GM23338 (cell line): ENCODE results near the gene PLXNA2. TPM values are rescaled to one million over a fixed set of nuclear protein-coding genes. Genes with fewer than 3 reads are reported as not detected.
A peak's percentile ranks its signal among the peaks of the same experiment; 100 is the strongest.

Experiments
- ATAC-seq: fragments of 200-7000 bp; cut with Tn5 transposase; 3 replicates; pipeline ENCODE4 v1.9.1; 2020
- DNase-seq: peaks from one replicate; pipeline ENCODE4 v3.0.0-alpha.2; 2015; ENCODE audit warnings: low spot score
- H2AFZ ChIP-seq: fragments of 200-600 bp; sonication (generic); 2 replicates; pipeline ENCODE4 v1.8.0; 2016; ENCODE audit warnings: antibody characterized with exemption, mild to moderate bottlenecking, moderate library complexity
- H3F3A ChIP-seq: fragments of 200-600 bp; sonication (generic); replicated peaks from 2 replicates; pipeline ENCODE4 v1.8.0; 2017; ENCODE audit warnings: antibody characterized with exemption, mixed run types, low read depth
- H3K27ac ChIP-seq: fragments of 200-600 bp; sonication (generic); 2 replicates; pipeline ENCODE4 v1.6.1; 2016; ENCODE audit warnings: low read depth
- H3K27me3 ChIP-seq: fragments of 200-600 bp; sonication (generic); 2 replicates; pipeline ENCODE4 v1.8.0; 2016; ENCODE audit warnings: mild to moderate bottlenecking, mixed run types, moderate library complexity; ENCODE audit not compliant: insufficient read depth
- H3K36me3 ChIP-seq: fragments of 200-600 bp; sonication (generic); 2 replicates; pipeline ENCODE4 v1.8.0; 2016; ENCODE audit warnings: mild to moderate bottlenecking; ENCODE audit not compliant: insufficient read depth
- H3K4me1 ChIP-seq: fragments of 200-600 bp; sonication (generic); 2 replicates; pipeline ENCODE4 v1.8.0; 2016; ENCODE audit warnings: mild to moderate bottlenecking, moderate library complexity; ENCODE audit not compliant: insufficient read depth
- H3K4me2 ChIP-seq: fragments of 200-600 bp; sonication (generic); 2 replicates; pipeline ENCODE4 v1.7.1; 2017; ENCODE audit warnings: mixed run types
- H3K4me3 ChIP-seq: fragments of 200-600 bp; sonication (generic); 2 replicates; pipeline ENCODE4 v1.6.1; 2016; ENCODE audit warnings: mixed run types
- H3K79me2 ChIP-seq: fragments of 200-600 bp; sonication (generic); replicated peaks from 2 replicates; pipeline ENCODE4 v1.8.0; 2017; ENCODE audit warnings: mild to moderate bottlenecking; ENCODE audit not compliant: insufficient read depth
- H3K9me2 ChIP-seq: fragments of 200-600 bp; sonication (generic); 2 replicates; pipeline ENCODE4 v1.8.0; 2017; ENCODE audit not compliant: insufficient read depth
- H4K20me1 ChIP-seq: fragments of 200-600 bp; sonication (generic); replicated peaks from 2 replicates; pipeline ENCODE4 v1.8.0; 2017; ENCODE audit warnings: mild to moderate bottlenecking; ENCODE audit not compliant: insufficient read depth
- H3K27ac Mint-ChIP-seq: 2 replicates; pipeline ENCODE4 v1.8.0; 2020; ENCODE audit warnings: inconsistent platforms, mild to moderate bottlenecking, moderate library complexity, mixed read lengths
- H3K27me3 Mint-ChIP-seq: 3 replicates; pipeline ENCODE4 v1.8.0; 2022; ENCODE audit warnings: low read depth, mild to moderate bottlenecking, moderate library complexity, mixed read lengths, inconsistent platforms; ENCODE audit not compliant: insufficient read depth, poor library complexity
- H3K36me3 Mint-ChIP-seq: 3 replicates; pipeline ENCODE4 v1.8.0; 2021; ENCODE audit warnings: low read depth, mild to moderate bottlenecking, inconsistent platforms, moderate library complexity, mixed read lengths
- H3K4me1 Mint-ChIP-seq: 3 replicates; pipeline ENCODE4 v1.8.0; 2020; ENCODE audit warnings: mild to moderate bottlenecking, inconsistent platforms, mixed read lengths
- H3K4me3 Mint-ChIP-seq: 3 replicates; pipeline ENCODE4 v1.8.0; 2021; ENCODE audit warnings: moderate library complexity, mild to moderate bottlenecking, inconsistent platforms, mixed read lengths
- H3K9me3 Mint-ChIP-seq: 3 replicates; pipeline ENCODE4 v1.8.0; 2020; ENCODE audit warnings: moderate library complexity, mild to moderate bottlenecking, inconsistent platforms, mixed read lengths
- EZH2phosphoT487 ChIP-seq: fragments of 200-600 bp; sonication (generic); IDR thresholded peaks from one replicate; pipeline ENCODE4 v1.8.1; 2018; ENCODE audit warnings: antibody characterized with exemption; ENCODE audit not compliant: unreplicated experiment
- JUNB ChIP-seq: IDR thresholded peaks from one replicate; pipeline ENCODE4 v1.6.1; 2016; ENCODE audit warnings: antibody characterized with exemption; ENCODE audit not compliant: unreplicated experiment
- NANOG ChIP-seq: IDR thresholded peaks from 2 replicates; pipeline ENCODE4 v1.6.1; 2016; ENCODE audit warnings: antibody characterized with exemption, borderline replicate concordance
- POLR2AphosphoS5 ChIP-seq: IDR thresholded peaks from 2 replicates; pipeline ENCODE4 v1.6.1; 2016; ENCODE audit warnings: antibody characterized with exemption, low read depth
- STAT1 ChIP-seq: IDR thresholded peaks from one replicate; pipeline ENCODE4 v1.6.1; 2016; ENCODE audit warnings: antibody characterized with exemption; ENCODE audit not compliant: unreplicated experiment
- ZNF114 ChIP-seq: fragments of 250-450 bp; sonication (Bioruptor Pico); IDR thresholded peaks from 2 replicates; pipeline ENCODE4 v1.5.0; 2020; ENCODE audit warnings: mild to moderate bottlenecking, moderate library complexity
- ZNF331 ChIP-seq: fragments of 250-450 bp; sonication (Bioruptor Pico); IDR thresholded peaks from 2 replicates; pipeline ENCODE4 v1.5.0; 2020; ENCODE audit warnings: low read depth, mild to moderate bottlenecking, moderate library complexity
- polyA plus RNA-seq: library from polyadenylated mRNA; unstranded; fragments of >200 nt; fragmentation: Nextera tagmentation; extraction: Ambion mirVana; gene quantifications from 2 replicates; pipeline ENCODE4 v1.2.1, GENCODE V29; 2016
- total RNA-seq: library from RNA; depleted of rRNA; stranded (reverse); fragments of >200 nt; shearing (Covaris generic); gene quantifications from 2 replicates; pipeline ENCODE4 v1.2.3, GENCODE V29; 2014
- TF ChIP-seq, protein P1 (sequence below): IDR thresholded peaks from one replicate; pipeline ENCODE4 v1.6.1; 2018; ENCODE audit warnings: antibody characterized with exemption; ENCODE audit not compliant: unreplicated experiment
- TF ChIP-seq, protein P2 (sequence below): IDR thresholded peaks from 2 replicates; pipeline ENCODE4 v1.6.1; 2016; ENCODE audit warnings: antibody characterized with exemption

Gene PLXNA2
- total and polyA plus RNA-seq, 2 experiments from 2014 or later: 0.40 to 1.8 TPM

GRCh38 chr1:208150833-208151458 lies 93.2 kb downstream of the PLXNA2 start:
- Histone ChIP-seq H3K9me2 (no peaks in the 10 kb centered on the region), H3K4me2 (no peak overlapping the region), H3K4me3 (no peak overlapping the region), H3K36me3 (no peaks in the 10 kb centered on the region), H3K27me3 (no peaks in the 10 kb centered on the region), H2AFZ (no peak overlapping the region), H3K79me2 (no peaks in the 10 kb centered on the region), H3F3A (no peaks in the 10 kb centered on the region), H4K20me1 (no peaks in the 10 kb centered on the region), H3K27ac (no peak overlapping the region), H3K4me1 (no peaks in the 10 kb centered on the region)
- H3K4me1 Mint-ChIP-seq: peaks cover 9% of the 10 kb centered on the region
- peaks cover 1% of the 10 kb centered on the region for H3K27me3 Mint-ChIP-seq
- TF ChIP-seq ZNF331 (no peak), ZNF114 (CRISPR knock-in tag) (no peak), JUNB (no peak)
- TF ChIP-seq, protein P1, sequence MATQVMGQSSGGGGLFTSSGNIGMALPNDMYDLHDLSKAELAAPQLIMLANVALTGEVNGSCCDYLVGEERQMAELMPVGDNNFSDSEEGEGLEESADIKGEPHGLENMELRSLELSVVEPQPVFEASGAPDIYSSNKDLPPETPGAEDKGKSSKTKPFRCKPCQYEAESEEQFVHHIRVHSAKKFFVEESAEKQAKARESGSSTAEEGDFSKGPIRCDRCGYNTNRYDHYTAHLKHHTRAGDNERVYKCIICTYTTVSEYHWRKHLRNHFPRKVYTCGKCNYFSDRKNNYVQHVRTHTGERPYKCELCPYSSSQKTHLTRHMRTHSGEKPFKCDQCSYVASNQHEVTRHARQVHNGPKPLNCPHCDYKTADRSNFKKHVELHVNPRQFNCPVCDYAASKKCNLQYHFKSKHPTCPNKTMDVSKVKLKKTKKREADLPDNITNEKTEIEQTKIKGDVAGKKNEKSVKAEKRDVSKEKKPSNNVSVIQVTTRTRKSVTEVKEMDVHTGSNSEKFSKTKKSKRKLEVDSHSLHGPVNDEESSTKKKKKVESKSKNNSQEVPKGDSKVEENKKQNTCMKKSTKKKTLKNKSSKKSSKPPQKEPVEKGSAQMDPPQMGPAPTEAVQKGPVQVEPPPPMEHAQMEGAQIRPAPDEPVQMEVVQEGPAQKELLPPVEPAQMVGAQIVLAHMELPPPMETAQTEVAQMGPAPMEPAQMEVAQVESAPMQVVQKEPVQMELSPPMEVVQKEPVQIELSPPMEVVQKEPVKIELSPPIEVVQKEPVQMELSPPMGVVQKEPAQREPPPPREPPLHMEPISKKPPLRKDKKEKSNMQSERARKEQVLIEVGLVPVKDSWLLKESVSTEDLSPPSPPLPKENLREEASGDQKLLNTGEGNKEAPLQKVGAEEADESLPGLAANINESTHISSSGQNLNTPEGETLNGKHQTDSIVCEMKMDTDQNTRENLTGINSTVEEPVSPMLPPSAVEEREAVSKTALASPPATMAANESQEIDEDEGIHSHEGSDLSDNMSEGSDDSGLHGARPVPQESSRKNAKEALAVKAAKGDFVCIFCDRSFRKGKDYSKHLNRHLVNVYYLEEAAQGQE: no peak
- H3K4me3 Mint-ChIP-seq: no peak overlapping the region
- no peaks in the 10 kb centered on the region for H3K36me3 Mint-ChIP-seq
- ATAC-seq (no peak), DNase-seq (no peak)
- no peak overlapping the region for H3K27ac Mint-ChIP-seq
- no peaks in the 10 kb centered on the region for H3K9me3 Mint-ChIP-seq

GRCh38 chr1:208149776-208150514 lies 94.2 kb downstream of the PLXNA2 start:
- Mint-ChIP-seq H3K27ac (no peak overlapping the region), H3K9me3 (no peaks in the 10 kb centered on the region)
- H4K20me1 ChIP-seq: no peaks in the 10 kb centered on the region
- TF ChIP-seq, protein P1: no peak
- no peak for TF ChIP-seq STAT1
- no peak for TF ChIP-seq NANOG
- TF ChIP-seq POLR2AphosphoS5: no peak
- no peak for TF ChIP-seq EZH2phosphoT487
- TF ChIP-seq, protein P2, sequence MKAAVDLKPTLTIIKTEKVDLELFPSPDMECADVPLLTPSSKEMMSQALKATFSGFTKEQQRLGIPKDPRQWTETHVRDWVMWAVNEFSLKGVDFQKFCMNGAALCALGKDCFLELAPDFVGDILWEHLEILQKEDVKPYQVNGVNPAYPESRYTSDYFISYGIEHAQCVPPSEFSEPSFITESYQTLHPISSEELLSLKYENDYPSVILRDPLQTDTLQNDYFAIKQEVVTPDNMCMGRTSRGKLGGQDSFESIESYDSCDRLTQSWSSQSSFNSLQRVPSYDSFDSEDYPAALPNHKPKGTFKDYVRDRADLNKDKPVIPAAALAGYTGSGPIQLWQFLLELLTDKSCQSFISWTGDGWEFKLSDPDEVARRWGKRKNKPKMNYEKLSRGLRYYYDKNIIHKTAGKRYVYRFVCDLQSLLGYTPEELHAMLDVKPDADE: no peak

More at GRCh38 chr1:208149776-208150514, 94.2 kb downstream of the PLXNA2 start:
- Histone ChIP-seq H3K4me3 (no peak overlapping the region), H3K27me3 (no peaks in the 10 kb centered on the region), H2AFZ (no peak overlapping the region), H3K27ac (no peak overlapping the region), H3K79me2 (no peaks in the 10 kb centered on the region), H3K36me3 (no peaks in the 10 kb centered on the region), H3K4me2 (no peak overlapping the region), H3K9me2 (no peaks in the 10 kb centered on the region), H3K4me1 (0 out of 2 replicates have a peak, but pooled peaks cover 6% of the 10 kb centered on the region), H3F3A (no peaks in the 10 kb centered on the region)
- Mint-ChIP-seq H3K27me3 (peaks cover 5% of the 10 kb centered on the region), H3K4me1 (peaks cover 15% of the 10 kb centered on the region), H3K4me3 (no peak overlapping the region), H3K36me3 (no peaks in the 10 kb centered on the region)
- DNase-seq (no peak), ATAC-seq (peak; percentile 73)
